Suprapubic skin (tissue), 4 donors: ENCODE data around the gene TPRG1. TPM values are rescaled to one million over a fixed set of nuclear protein-coding genes. Genes with fewer than 3 reads are reported as not detected.

Source experiments
- DNase-seq, 2 donors: peaks; one replicate each; pipeline ENCODE4 v3.0.0-alpha.2; 2019; ENCODE audit warnings: low spot score in 2 of 2
- H3K27ac ChIP-seq: fragments of 200-600 bp; sonication (generic); one replicate; pipeline ENCODE4 v1.5.1; 2019
- H3K27me3 ChIP-seq: fragments of 200-600 bp; sonication (generic); one replicate; pipeline ENCODE4 v1.5.1; 2019
- H3K36me3 ChIP-seq: fragments of 200-600 bp; sonication (generic); one replicate; pipeline ENCODE4 v1.5.1; 2019
- H3K4me1 ChIP-seq: fragments of 200-600 bp; sonication (generic); one replicate; pipeline ENCODE4 v1.5.1; 2019
- H3K4me3 ChIP-seq: fragments of 200-600 bp; sonication (generic); one replicate; pipeline ENCODE4 v1.5.1; 2019; ENCODE audit warnings: mild to moderate bottlenecking
- H3K9me3 ChIP-seq: fragments of 200-600 bp; sonication (generic); one replicate; pipeline ENCODE4 v1.5.1; 2019
- CTCF ChIP-seq, 2 donors: fragments of 200-600 bp in 1 of 2; fragments of 450-650 bp in 1 of 2; sonication (generic) in 1 of 2; IDR thresholded peaks; one replicate each; pipeline ENCODE4 v1.5.1; 2016 to 2019; ENCODE audit warnings: antibody characterized with exemption in 2 of 2, mild to moderate bottlenecking in 1 of 2, moderate library complexity in 1 of 2
- EP300 ChIP-seq: sonication (generic); formaldehyde crosslinking; IDR thresholded peaks from one replicate; pipeline ENCODE4 v1.6.1; 2017; ENCODE audit warnings: antibody characterized with exemption
- POLR2A ChIP-seq, 2 donors: fragments of 450-650 bp; IDR thresholded peaks; one replicate each; pipeline ENCODE4 v1.6.1; 2017; ENCODE audit warnings: antibody characterized with exemption in 2 of 2, mild to moderate bottlenecking in 2 of 2, moderate library complexity in 2 of 2
- POLR2AphosphoS5 ChIP-seq, 3 donors: sonication (generic); formaldehyde crosslinking; IDR thresholded peaks; one replicate each; pipeline ENCODE4 v1.6.1; 2017; ENCODE audit warnings: antibody characterized with exemption in 3 of 3
- WGBS: methylation state at CpG from one replicate; pipeline ENCODE4 v1.1.5; 2018; 5-methylcytosine and 5-hydroxymethylcytosine counted together
- total RNA-seq, 4 donors: library from RNA; depleted of rRNA; stranded (reverse); fragments of >200 nt; gene quantifications; one replicate each; pipeline ENCODE4 v1.1.0, GENCODE V29; 2016

TPRG1 gene
- total RNA-seq, 4 donors from 2014 or later, result 19.9 to 30.9 (median 28.4) TPM

GRCh38 chr3:189286916-189287315 is 115.1 kb downstream of the TPRG1 start:
- WGBS, result 85% methylated on average over 5 of the region's 5 CpGs
- H3K4me1 ChIP-seq, result no peaks in the 10 kb centered on the region
- H3K27ac ChIP-seq, result no peak overlapping the region
- no peak overlapping the region for H3K4me3 ChIP-seq
- H3K27me3 ChIP-seq, result no peaks in the 10 kb centered on the region
- no peaks in the 10 kb centered on the region for H3K36me3 ChIP-seq
- no peak for TF ChIP-seq POLR2A (IDR thresholded peaks at IDR 0.05)
- TF ChIP-seq CTCF (IDR thresholded peaks at IDR 0.05), result no peak
- no peak for TF ChIP-seq EP300
- TF ChIP-seq POLR2AphosphoS5 (IDR thresholded peaks at IDR 0.05), result no peak
- H3K9me3 ChIP-seq, result no peaks in the 10 kb centered on the region
- no peak for DNase-seq

- TF ChIP-seq CTCF (IDR thresholded peaks at IDR 0.05), result no peak
- no peak for TF ChIP-seq POLR2AphosphoS5 (IDR thresholded peaks at IDR 0.05)
- no peak for TF ChIP-seq POLR2A (IDR thresholded peaks at IDR 0.05)
- 66% methylated on average over 7 of the region's 7 CpGs for WGBS
- no peak overlapping the region for H3K27ac ChIP-seq
- no peak overlapping the region for H3K4me3 ChIP-seq
- peaks cover under 1% of the 10 kb centered on the region for H3K4me1 ChIP-seq
- H3K36me3 ChIP-seq, result no peaks in the 10 kb centered on the region
- DNase-seq, result no peak
- no peaks in the 10 kb centered on the region for H3K27me3 ChIP-seq
- H3K9me3 ChIP-seq, result no peaks in the 10 kb centered on the region
These were observed 116.8 kb downstream of the TPRG1 start for GRCh38 chr3:189288348-189289235.

- TF ChIP-seq POLR2A (IDR thresholded peaks at IDR 0.05), result no peak
- TF ChIP-seq POLR2AphosphoS5 (IDR thresholded peaks at IDR 0.05), result no peak
- TF ChIP-seq CTCF (IDR thresholded peaks at IDR 0.05), result no peak
- no peak for TF ChIP-seq EP300
- peaks cover 6% of the 10 kb centered on the region for H3K4me1 ChIP-seq
- H3K27ac ChIP-seq, result no peak overlapping the region
- DNase-seq, result no peak
- no peaks in the 10 kb centered on the region for H3K27me3 ChIP-seq
- no peaks in the 10 kb centered on the region for H3K36me3 ChIP-seq
- WGBS, result 74% methylated on average over 2 of the region's 2 CpGs
- no peak overlapping the region for H3K4me3 ChIP-seq
- H3K9me3 ChIP-seq, result no peaks in the 10 kb centered on the region
These were observed 117.5 kb downstream of the TPRG1 start for GRCh38 chr3:189289251-189289650.

GRCh38 chr3:189292667-189293484 is 121.1 kb downstream of the TPRG1 start:
- no peak overlapping the region for H3K4me3 ChIP-seq
- WGBS, result 42% methylated on average over 6 of the region's 6 CpGs
- TF ChIP-seq POLR2AphosphoS5 (IDR thresholded peaks at IDR 0.05), result no peak
- TF ChIP-seq POLR2A (IDR thresholded peaks at IDR 0.05), result no peak
- no peak for TF ChIP-seq CTCF (IDR thresholded peaks at IDR 0.05)
- TF ChIP-seq EP300, result no peak
- peaks cover 6% of the 10 kb centered on the region for H3K4me1 ChIP-seq
- no peak for DNase-seq
- H3K9me3 ChIP-seq, result no peaks in the 10 kb centered on the region
- H3K27me3 ChIP-seq, result no peaks in the 10 kb centered on the region
- H3K36me3 ChIP-seq, result no peaks in the 10 kb centered on the region
- no peak overlapping the region for H3K27ac ChIP-seq

GRCh38 chr3:189294649-189295048 is 122.9 kb downstream of the TPRG1 start:
- 94% methylated on average over 5 of the region's 5 CpGs for WGBS
- Histone ChIP-seq H3K4me1 (peaks cover 6% of the 10 kb centered on the region), H3K36me3 (no peaks in the 10 kb centered on the region), H3K27me3 (no peaks in the 10 kb centered on the region), H3K27ac (no peak overlapping the region), H3K9me3 (no peaks in the 10 kb centered on the region), H3K4me3 (no peak overlapping the region)
- no peak for DNase-seq
- TF ChIP-seq EP300 (no peak), CTCF (IDR thresholded peaks at IDR 0.05) (no peak), POLR2AphosphoS5 (IDR thresholded peaks at IDR 0.05) (no peak), POLR2A (IDR thresholded peaks at IDR 0.05) (no peak)
